Heart left ventricle (tissue), 13 donors: ENCODE data around the gene ENAH.

Experiments
- CTCF ChIP-seq, 12 donors: fragments of 200-600 bp; sonication (generic) in 4 of 12; IDR thresholded peaks; one replicate each; pipeline versions ENCODE4 v1.5.0 to v1.8.0; 2018 to 2022; ENCODE audit warnings: antibody characterized with exemption in 12 of 12, mild to moderate bottlenecking in 5 of 12
- POLR2A ChIP-seq, 2 donors: fragments of 450-650 bp; IDR thresholded peaks; one replicate each; pipeline ENCODE4 v1.6.1; 2017; ENCODE audit warnings: antibody characterized with exemption in 2 of 2, mild to moderate bottlenecking in 2 of 2, moderate library complexity in 2 of 2
- donor health status: ischemic (EF 13 %, LVEDD 7.1; RV severe dilation, severe dysfunction).
- donor health status: DM: no; HTN: yes; CAD: no.
- donor health status: DM: no; HTN: no; CAD: no.
- donor health status: ischemic (EF 25% LVEDD 6.9; RV normal size, moderate dysfunction).
- donor health status: ischemic (EF 25% LVEDD 5.7; RV mildly dilated, moderate dysfunction).
- donor health status: ischemic (EF 35%, LVEDD 5.7; RV mildly dilated, moderate dysfunction).
- donor health status: nonischemic (EF 11% LVEDD 7.7; RV severe dilation, severe dysfunction).
- donor health status: DM: yes; HTN: yes; CAD: no.
- donor health status: PGD.
- donor health status: ischemic (EF 29% LVEDD 5.4; RV normal size, mild dysfunction).
- donor health status: nonischemic (EF 23%, LVEDD 6.1; RV moderate dilation, normal function).

GRCh38 chr1:225467193-225468020 lies 185.5 kb downstream of the ENAH start:
- TF ChIP-seq CTCF (IDR thresholded peaks at IDR 0.05) (no peak), POLR2A (IDR thresholded peaks at IDR 0.05) (peak in 1 of 2 donors; percentile 43)
